K562 (cell line): ENCODE data around the gene ECSIT. TPM values are rescaled to one million over a fixed set of nuclear protein-coding genes. Genes with fewer than 3 reads are reported as not detected.

Experiments
- BDP1 ChIP-seq: IDR thresholded peaks from 3 replicates; pipeline ENCODE4 v1.6.1; 2011; ENCODE audit not compliant: insufficient read length, insufficient read depth
- FOXK1 ChIP-seq: sonication (generic); formaldehyde crosslinking; IDR thresholded peaks from 2 replicates; pipeline ENCODE4 v1.8.0; 2022; ENCODE audit warnings: missing genetic modification reagents, mild to moderate bottlenecking, borderline replicate concordance
- HCFC1 ChIP-seq: IDR thresholded peaks from 2 replicates; pipeline ENCODE4 v1.6.1; 2012; ENCODE audit warnings: low read depth, low read length, improper control_type of control experiment
- NR4A1 ChIP-seq, 2 experiments: fragments of 250-450 bp in 1 of 2; fragments of 450-650 bp in 1 of 2; sonication (Bioruptor Pico) in 1 of 2; IDR thresholded peaks; 2 replicates each; pipeline versions ENCODE4 v1.4.0 to v1.6.1; 2016 to 2020; ENCODE audit warnings: mild to moderate bottlenecking in 2 of 2, missing compliant biosample characterization in 1 of 2, missing genetic modification characterization in 1 of 2, moderate library complexity in 1 of 2
- PREB ChIP-seq: sonication (generic); formaldehyde crosslinking; IDR thresholded peaks from 2 replicates; pipeline ENCODE4 v1.8.1; 2023; ENCODE audit warnings: mild to moderate bottlenecking, missing genetic modification reagents
- TBP ChIP-seq: optimal IDR thresholded peaks from 2 replicates; pipeline ENCODE3; 2011; ENCODE audit warnings: low read depth, low read length, improper control_type of control experiment
- TCF7L2 ChIP-seq: fragments of 150-350 bp; IDR thresholded peaks from 2 replicates; pipeline ENCODE4 v1.6.1; 2016; ENCODE audit warnings: low read depth, mild to moderate bottlenecking, low read length, moderate library complexity
- ZBTB2 ChIP-seq: fragments of 450-650 bp; IDR thresholded peaks from 2 replicates; pipeline ENCODE4 v1.6.1; 2016; ENCODE audit warnings: antibody characterized with exemption
- ZNF24 ChIP-seq: fragments of 450-650 bp; IDR thresholded peaks from 2 replicates; pipeline ENCODE4 v1.6.1; 2016
- ZNF444 ChIP-seq: fragments of 250-450 bp; sonication (Bioruptor Pico); IDR thresholded peaks from 2 replicates; pipeline ENCODE4 v1.4.0; 2020; ENCODE audit warnings: mild to moderate bottlenecking, moderate library complexity
- ZNF584 ChIP-seq: fragments of 200-800 bp; sonication (Bioruptor generic); IDR thresholded peaks from 2 replicates; pipeline ENCODE4 v1.6.1; 2016; ENCODE audit warnings: low read depth, mild to moderate bottlenecking, missing genetic modification characterization, missing compliant biosample characterization
- polyA plus RNA-seq, 8 experiments: library from polyadenylated mRNA; depleted of rRNA in 4 of 8; stranded (reverse) in 5 of 8; unstranded in 3 of 8; fragments of >200 nt; fragmentation: Nextera tagmentation in 2 of 8; fragmentation: Illumina TruSeq in 1 of 8; extraction: Ambion mirVana in 2 of 8; extraction: Trizol in 1 of 8; gene quantifications; 2 replicates each; pipeline versions ENCODE4 v1.2.1 to v1.2.3, GENCODE V29; 2011 to 2014; ENCODE audit warnings: inconsistent platforms in 1 of 8, missing spikeins in 1 of 8
- total RNA-seq, 7 experiments: library from RNA; depleted of rRNA in 6 of 7; stranded (reverse); fragments of >200 nt in 6 of 7; fragmentation: Illumina TruSeq in 2 of 7; extraction: Trizol in 2 of 7; gene quantifications; 2 replicates each; pipeline versions ENCODE4 v1.2.1 to v1.2.3, GENCODE V29; 2011 to 2021; ENCODE audit warnings: low replicate concordance in 1 of 7
- TF ChIP-seq, protein P1 (sequence below): sonication (generic); formaldehyde crosslinking; IDR thresholded peaks from 2 replicates; pipeline ENCODE4 v1.8.0; 2023; ENCODE audit warnings: missing genetic modification reagents, mild to moderate bottlenecking, borderline replicate concordance
- TF ChIP-seq, protein P2 (sequence below): fragments of 450-650 bp; IDR thresholded peaks from one replicate; pipeline ENCODE4 v1.6.1; 2018; ENCODE audit warnings: mild to moderate bottlenecking, moderate library complexity; ENCODE audit not compliant: partially characterized antibody

The ECSIT gene
- total and polyA plus RNA-seq, 9 of the 15 experiments (the other 6 are each of a cell fraction or from before 2014, with no cell fraction given): 1.1 to 82.5 (median 43.9) TPM

DNA sequence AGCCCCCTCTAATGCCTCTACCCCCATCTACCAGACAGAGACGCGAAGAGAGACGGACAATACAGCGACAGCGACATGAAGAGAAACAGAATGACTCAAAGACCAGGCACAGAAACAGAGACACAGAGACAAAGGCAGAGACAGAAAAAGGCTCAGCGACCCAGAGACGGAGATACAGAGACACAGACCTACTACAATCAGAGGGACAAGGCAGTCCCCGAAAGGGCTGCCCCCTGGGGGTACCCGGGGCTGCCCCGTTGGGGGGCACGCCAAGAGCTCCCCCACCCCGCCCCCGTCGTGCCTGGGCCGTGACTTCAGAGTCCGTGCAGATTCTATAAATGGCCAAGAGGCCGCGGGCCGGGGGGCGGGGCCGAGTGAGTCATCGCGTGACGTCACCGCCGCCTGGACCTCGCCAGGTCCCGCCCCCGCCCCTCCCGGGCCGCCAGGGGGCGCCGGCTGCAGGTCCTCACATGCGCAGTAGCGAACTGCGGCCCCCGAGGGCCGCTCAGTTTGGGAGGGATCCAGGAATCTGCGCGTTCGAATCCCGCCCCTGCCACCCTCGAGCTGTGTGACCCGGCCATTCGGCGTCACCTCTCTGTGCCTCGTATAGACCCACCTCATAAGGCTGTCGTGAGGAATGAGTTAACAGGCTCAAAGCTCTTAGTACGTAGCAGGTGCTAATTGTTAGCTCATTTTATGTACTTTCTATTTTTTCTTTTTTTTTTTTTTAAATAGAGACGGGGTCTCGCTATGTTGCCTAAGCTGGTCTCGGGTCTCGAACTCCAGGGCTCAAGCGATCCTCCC lies 7.1 kb upstream of the ECSIT start (continued):
- TF ChIP-seq ZBTB2: no peak
- TF ChIP-seq, protein P1, sequence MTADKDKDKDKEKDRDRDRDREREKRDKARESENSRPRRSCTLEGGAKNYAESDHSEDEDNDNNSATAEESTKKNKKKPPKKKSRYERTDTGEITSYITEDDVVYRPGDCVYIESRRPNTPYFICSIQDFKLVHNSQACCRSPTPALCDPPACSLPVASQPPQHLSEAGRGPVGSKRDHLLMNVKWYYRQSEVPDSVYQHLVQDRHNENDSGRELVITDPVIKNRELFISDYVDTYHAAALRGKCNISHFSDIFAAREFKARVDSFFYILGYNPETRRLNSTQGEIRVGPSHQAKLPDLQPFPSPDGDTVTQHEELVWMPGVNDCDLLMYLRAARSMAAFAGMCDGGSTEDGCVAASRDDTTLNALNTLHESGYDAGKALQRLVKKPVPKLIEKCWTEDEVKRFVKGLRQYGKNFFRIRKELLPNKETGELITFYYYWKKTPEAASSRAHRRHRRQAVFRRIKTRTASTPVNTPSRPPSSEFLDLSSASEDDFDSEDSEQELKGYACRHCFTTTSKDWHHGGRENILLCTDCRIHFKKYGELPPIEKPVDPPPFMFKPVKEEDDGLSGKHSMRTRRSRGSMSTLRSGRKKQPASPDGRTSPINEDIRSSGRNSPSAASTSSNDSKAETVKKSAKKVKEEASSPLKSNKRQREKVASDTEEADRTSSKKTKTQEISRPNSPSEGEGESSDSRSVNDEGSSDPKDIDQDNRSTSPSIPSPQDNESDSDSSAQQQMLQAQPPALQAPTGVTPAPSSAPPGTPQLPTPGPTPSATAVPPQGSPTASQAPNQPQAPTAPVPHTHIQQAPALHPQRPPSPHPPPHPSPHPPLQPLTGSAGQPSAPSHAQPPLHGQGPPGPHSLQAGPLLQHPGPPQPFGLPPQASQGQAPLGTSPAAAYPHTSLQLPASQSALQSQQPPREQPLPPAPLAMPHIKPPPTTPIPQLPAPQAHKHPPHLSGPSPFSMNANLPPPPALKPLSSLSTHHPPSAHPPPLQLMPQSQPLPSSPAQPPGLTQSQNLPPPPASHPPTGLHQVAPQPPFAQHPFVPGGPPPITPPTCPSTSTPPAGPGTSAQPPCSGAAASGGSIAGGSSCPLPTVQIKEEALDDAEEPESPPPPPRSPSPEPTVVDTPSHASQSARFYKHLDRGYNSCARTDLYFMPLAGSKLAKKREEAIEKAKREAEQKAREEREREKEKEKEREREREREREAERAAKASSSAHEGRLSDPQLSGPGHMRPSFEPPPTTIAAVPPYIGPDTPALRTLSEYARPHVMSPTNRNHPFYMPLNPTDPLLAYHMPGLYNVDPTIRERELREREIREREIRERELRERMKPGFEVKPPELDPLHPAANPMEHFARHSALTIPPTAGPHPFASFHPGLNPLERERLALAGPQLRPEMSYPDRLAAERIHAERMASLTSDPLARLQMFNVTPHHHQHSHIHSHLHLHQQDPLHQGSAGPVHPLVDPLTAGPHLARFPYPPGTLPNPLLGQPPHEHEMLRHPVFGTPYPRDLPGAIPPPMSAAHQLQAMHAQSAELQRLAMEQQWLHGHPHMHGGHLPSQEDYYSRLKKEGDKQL: no peak
- TF ChIP-seq TCF7L2: no peak
- TF ChIP-seq, protein P2, sequence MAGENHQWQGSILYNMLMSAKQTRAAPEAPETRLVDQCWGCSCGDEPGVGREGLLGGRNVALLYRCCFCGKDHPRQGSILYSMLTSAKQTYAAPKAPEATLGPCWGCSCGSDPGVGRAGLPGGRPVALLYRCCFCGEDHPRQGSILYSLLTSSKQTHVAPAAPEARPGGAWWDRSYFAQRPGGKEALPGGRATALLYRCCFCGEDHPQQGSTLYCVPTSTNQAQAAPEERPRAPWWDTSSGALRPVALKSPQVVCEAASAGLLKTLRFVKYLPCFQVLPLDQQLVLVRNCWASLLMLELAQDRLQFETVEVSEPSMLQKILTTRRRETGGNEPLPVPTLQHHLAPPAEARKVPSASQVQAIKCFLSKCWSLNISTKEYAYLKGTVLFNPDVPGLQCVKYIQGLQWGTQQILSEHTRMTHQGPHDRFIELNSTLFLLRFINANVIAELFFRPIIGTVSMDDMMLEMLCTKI: no peak
- TF ChIP-seq ZNF584: no peak
- no peak for TF ChIP-seq BDP1
- no peak for TF ChIP-seq FOXK1 (CRISPR knock-in tag)
- TF ChIP-seq HCFC1: peak; percentile 58
- 0 out of 2 replicates have a peak, but pooled peaks have one; percentile 22 for TF ChIP-seq ZNF444 (CRISPR knock-in tag)
- TF ChIP-seq PREB (CRISPR knock-in tag): no peak
- peak; percentile 73 for TF ChIP-seq TBP
- no peak for TF ChIP-seq NR4A1 (CRISPR knock-in tag; IDR thresholded peaks at IDR 0.05)
- no peak for TF ChIP-seq NR4A1 (tag; IDR thresholded peaks at IDR 0.05)
- peak; percentile 32; the same call in 1 of the 2 replicates for TF ChIP-seq ZNF24
